Tibial nerve (tissue), 3 donors: Measurements from ENCODE around the gene IDS.
"Not testable (repeated sequence)": the region's sequence is repeated elsewhere in the genome, so short reads cannot be mapped to it uniquely, and the experiment has no call there.

Experiments
- CTCF ChIP-seq, 5 experiments: fragments of 200-600 bp in 3 of 5; fragments of 450-650 bp in 2 of 5; sonication (generic) in 3 of 5; IDR thresholded peaks; one replicate each; pipeline ENCODE4 v1.5.1; 2016 to 2019; ENCODE audit warnings: antibody characterized with exemption in 5 of 5, mild to moderate bottlenecking in 3 of 5, moderate library complexity in 2 of 5
- POLR2A ChIP-seq, 2 donors: fragments of 450-650 bp; IDR thresholded peaks; one replicate each; pipeline ENCODE4 v1.6.1; 2017; ENCODE audit warnings: antibody characterized with exemption in 2 of 2, mild to moderate bottlenecking in 2 of 2, moderate library complexity in 2 of 2

DNA sequence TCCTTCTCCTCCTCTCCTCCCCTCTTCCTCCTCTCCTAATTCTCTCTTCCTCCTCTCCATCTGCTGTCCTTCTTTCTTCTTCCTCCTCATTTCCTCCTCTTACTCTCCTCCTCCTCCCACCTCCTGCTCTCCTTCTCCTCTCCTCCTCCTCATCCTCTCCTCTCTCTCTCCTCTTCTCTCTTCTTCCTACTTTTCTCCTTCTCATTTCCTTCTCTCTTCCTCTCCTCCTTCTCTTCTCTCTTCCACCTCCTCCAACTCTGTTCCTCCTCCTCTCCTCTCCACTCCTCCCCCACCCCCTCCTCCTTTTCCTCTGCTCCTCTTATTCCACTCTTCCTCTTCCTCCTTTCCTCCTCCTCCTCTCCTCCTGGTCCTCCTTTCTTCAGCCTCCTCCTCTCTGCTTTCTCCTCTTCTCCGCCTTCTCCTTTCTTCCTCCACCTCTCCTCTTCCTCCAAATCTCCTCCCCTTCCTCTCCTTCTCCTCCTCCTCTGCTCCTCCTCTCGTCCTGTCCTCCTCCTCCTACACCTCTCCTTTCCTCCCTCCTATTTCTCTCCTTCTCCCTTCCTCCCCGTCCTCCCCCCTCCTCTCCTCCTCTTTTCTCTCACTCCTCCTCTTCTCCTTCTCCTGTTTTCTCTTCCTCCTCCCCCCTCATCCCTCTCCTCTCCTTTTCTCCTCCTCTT lies 30.0 kb upstream of the IDS start:
- TF ChIP-seq CTCF, POLR2A (IDR thresholded peaks at IDR 0.05): not testable (repeated sequence)
